Fibroblast of villous mesenchyme (primary cell): ENCODE results near the gene C2orf92. TPM values are rescaled to one million over a fixed set of nuclear protein-coding genes. Genes with fewer than 3 reads are reported as not detected.
"Not testable (repeated sequence)": the region's sequence is repeated elsewhere in the genome, so short reads cannot be mapped to it uniquely, and the experiment has no call there.

ENCODE experiments used
- DNase-seq: peaks from one replicate; pipeline ENCODE4 v3.0.0-alpha.2; 2010; ENCODE audit warnings: low read depth
- H3K4me3 ChIP-seq: 2 replicates; pipeline ENCODE4 v1.5.1; 2011; ENCODE audit warnings: low read depth, mild to moderate bottlenecking, low read length
- total RNA-seq: library from RNA; depleted of rRNA; stranded (reverse); fragments of >200 nt; gene quantifications from 2 replicates; pipeline ENCODE4 v1.2.3, GENCODE V29; 2012
- TF ChIP-seq, protein P1 (sequence below): IDR thresholded peaks from 2 replicates; pipeline ENCODE4 v1.5.1; 2012; ENCODE audit warnings: low read depth, mild to moderate bottlenecking, low read length; ENCODE audit not compliant: insufficient read depth

The C2orf92 gene
- total RNA-seq, result 2.6 and 6.0 TPM in 2 replicates

- DNase-seq, result no peak
- H3K4me3 ChIP-seq, result no peak within 1 kb of the TSS
- TF ChIP-seq, protein P1, sequence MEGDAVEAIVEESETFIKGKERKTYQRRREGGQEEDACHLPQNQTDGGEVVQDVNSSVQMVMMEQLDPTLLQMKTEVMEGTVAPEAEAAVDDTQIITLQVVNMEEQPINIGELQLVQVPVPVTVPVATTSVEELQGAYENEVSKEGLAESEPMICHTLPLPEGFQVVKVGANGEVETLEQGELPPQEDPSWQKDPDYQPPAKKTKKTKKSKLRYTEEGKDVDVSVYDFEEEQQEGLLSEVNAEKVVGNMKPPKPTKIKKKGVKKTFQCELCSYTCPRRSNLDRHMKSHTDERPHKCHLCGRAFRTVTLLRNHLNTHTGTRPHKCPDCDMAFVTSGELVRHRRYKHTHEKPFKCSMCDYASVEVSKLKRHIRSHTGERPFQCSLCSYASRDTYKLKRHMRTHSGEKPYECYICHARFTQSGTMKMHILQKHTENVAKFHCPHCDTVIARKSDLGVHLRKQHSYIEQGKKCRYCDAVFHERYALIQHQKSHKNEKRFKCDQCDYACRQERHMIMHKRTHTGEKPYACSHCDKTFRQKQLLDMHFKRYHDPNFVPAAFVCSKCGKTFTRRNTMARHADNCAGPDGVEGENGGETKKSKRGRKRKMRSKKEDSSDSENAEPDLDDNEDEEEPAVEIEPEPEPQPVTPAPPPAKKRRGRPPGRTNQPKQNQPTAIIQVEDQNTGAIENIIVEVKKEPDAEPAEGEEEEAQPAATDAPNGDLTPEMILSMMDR, result no peak
Measured at GRCh38 chr2:97669448-97669847, at the start of gene C2orf92. Gene C2orf92, plus strand, starts transcription at chr2:97669713. Its CDS starts 76 bp downstream, at chr2:97669789.

- not testable (repeated sequence) for DNase-seq, H3K4me3 ChIP-seq
Measured at GRCh38 chr2:97620492-97620891, 49.0 kb upstream of the C2orf92 start.

GRCh38 chr2:97622976-97623375, 46.5 kb upstream of the C2orf92 start:
- DNase-seq, H3K4me3 ChIP-seq: not testable (repeated sequence)

- not testable (repeated sequence) for H3K4me3 ChIP-seq, DNase-seq
Measured at GRCh38 chr2:97625354-97626048, 44.0 kb upstream of the C2orf92 start.

DNA sequence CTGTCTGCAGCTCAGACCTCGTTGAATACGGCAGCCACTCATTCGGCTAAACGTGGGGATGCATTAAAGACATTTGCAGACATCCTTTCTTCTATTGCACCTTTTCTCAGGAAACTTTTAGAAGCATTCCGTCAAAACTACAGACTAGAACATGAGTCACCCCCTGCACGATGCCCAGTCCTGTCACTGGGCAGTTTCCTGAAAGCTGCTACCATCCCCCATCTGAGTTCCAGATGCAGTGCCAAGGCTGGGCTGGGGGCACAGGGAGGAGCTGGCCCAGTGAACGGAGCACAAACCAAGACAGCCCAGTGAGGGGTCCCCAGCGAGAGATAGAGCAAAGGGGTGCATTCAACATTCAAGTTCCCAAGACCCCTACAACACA, 43.5 kb upstream of the C2orf92 start:
- DNase-seq, H3K4me3 ChIP-seq: not testable (repeated sequence)

- TF ChIP-seq, protein P1, result no peak
- H3K4me3 ChIP-seq, result no peak overlapping the region
- no peak for DNase-seq
Measured at GRCh38 chr2:97644023-97644717, 25.3 kb upstream of the C2orf92 start.

DNA sequence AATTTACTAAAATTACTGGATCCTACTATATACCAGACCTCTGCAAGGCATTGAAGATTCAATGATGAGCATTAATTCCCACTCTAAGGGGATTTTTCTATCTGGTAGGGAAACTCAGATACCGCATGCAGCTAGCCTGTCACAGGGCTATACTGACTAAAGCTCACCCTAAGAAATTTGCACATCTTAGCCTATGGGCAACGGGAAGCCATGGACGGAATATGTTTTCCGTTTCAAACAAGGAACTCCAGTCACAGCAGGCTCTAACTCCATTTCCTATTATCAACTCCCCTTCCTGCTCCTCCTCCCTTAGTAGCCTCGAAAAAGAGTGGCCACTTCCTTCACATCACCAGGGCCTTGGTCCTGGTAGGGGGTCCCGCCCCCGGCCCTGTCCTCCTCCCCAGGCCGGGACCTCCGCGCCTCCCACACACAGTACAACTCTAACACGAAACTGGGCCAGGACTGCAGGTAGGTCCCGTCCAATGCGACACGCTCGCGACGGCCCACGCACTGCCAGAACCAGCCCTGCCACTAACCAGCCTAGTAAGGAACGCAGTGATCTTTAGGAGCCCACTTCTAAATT, 24.3 kb upstream of the C2orf92 start:
- H3K4me3 ChIP-seq, result peak overlapping the region; percentile 98
- no peak for DNase-seq
- TF ChIP-seq, protein P1, result no peak

GRCh38 chr2:97645695-97646629, 23.6 kb upstream of the C2orf92 start, which contains the start of gene COX5B:
Gene COX5B, plus strand, starts transcription at chr2:97646062. Its CDS starts 25 bp downstream, at chr2:97646087.
- TF ChIP-seq, protein P1, result no peak

More at GRCh38 chr2:97645695-97646629, 23.6 kb upstream of the C2orf92 start, which contains the start of gene COX5B:
- peak within 1 kb of the TSS; percentile 98 for H3K4me3 ChIP-seq
- peak; percentile 97 for DNase-seq
